ENCODE measurements around the gene FGFRL1.

GRCh38 chr4:1072830-1073446 lies 61.5 kb downstream of the FGFRL1 start:
- TF ChIP-seq YY1 (IDR thresholded peaks at IDR 0.05; ENCODE audit: low read depth) (0 out of 2 replicates have a peak, but pooled peaks have one; percentile 26), FOXM1 (IDR thresholded peaks at IDR 0.05; ENCODE audit: borderline replicate concordance, low read depth) (no peak), MAX (IDR thresholded peaks at IDR 0.05) (no peak), CEBPB (IDR thresholded peaks at IDR 0.05) (no peak), ZBTB7A (IDR thresholded peaks at IDR 0.05; ENCODE audit: low read depth) (no peak), CREB1 (IDR thresholded peaks at IDR 0.05; ENCODE audit: low read depth) (no peak), EP300 (IDR thresholded peaks at IDR 0.05; ENCODE audit: borderline replicate concordance) (no peak), TAF1 (IDR thresholded peaks at IDR 0.05; ENCODE audit: low read depth) (no peak), TCF12 (IDR thresholded peaks at IDR 0.05; ENCODE audit: low read depth) (no peak)
- TF ChIP-seq, protein P1, sequence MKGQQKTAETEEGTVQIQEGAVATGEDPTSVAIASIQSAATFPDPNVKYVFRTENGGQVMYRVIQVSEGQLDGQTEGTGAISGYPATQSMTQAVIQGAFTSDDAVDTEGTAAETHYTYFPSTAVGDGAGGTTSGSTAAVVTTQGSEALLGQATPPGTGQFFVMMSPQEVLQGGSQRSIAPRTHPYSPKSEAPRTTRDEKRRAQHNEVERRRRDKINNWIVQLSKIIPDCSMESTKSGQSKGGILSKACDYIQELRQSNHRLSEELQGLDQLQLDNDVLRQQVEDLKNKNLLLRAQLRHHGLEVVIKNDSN (IDR thresholded peaks at IDR 0.05): no peak
